Esophagus (tissue), 2 donors: Measurements from ENCODE around the gene TP53BP2. TPM values are rescaled to one million over a fixed set of nuclear protein-coding genes. Genes with fewer than 3 reads are reported as not detected.

Source experiments
- H3K27ac ChIP-seq, 2 donors: one replicate each; pipeline ENCODE4 v1.5.1; 2013; ENCODE audit warnings: low read depth in 2 of 2, mild to moderate bottlenecking in 2 of 2, inconsistent platforms in 1 of 2, low read length in 1 of 2, moderate library complexity in 1 of 2
- H3K27me3 ChIP-seq, 2 donors: one replicate each; pipeline ENCODE4 v1.6.1; 2013; ENCODE audit warnings: low read length in 2 of 2, control low read depth in 1 of 2, mild to moderate bottlenecking in 1 of 2; ENCODE audit not compliant: insufficient read depth in 2 of 2, control insufficient read depth in 1 of 2
- H3K36me3 ChIP-seq, 2 donors: one replicate each; pipeline ENCODE4 v1.6.1; 2013; ENCODE audit warnings: low read length in 1 of 2; ENCODE audit not compliant: control insufficient read depth in 2 of 2, insufficient read depth in 2 of 2
- H3K4me1 ChIP-seq, 2 donors: one replicate each; pipeline ENCODE4 v1.6.1; 2013; ENCODE audit warnings: low read length in 1 of 2; ENCODE audit not compliant: control insufficient read depth in 2 of 2, insufficient read depth in 2 of 2
- H3K4me3 ChIP-seq, 2 donors: one replicate each; pipeline ENCODE4 v1.5.1; 2013; ENCODE audit warnings: low read length in 2 of 2, mild to moderate bottlenecking in 2 of 2, low read depth in 1 of 2, moderate library complexity in 1 of 2
- H3K9me3 ChIP-seq, 2 donors: one replicate each; pipeline ENCODE4 v1.6.1; 2013; ENCODE audit warnings: mild to moderate bottlenecking in 2 of 2, low read depth in 1 of 2, low read length in 1 of 2, moderate library complexity in 1 of 2; ENCODE audit not compliant: control insufficient read depth in 2 of 2, insufficient read depth in 1 of 2
- WGBS, 2 donors: extraction: QIAGEN DNeasy Blood & Tissue Kit; methylation state at CpG; one replicate each; pipeline ENCODE4 v1.1.7; 2013; 5-methylcytosine and 5-hydroxymethylcytosine counted together
- polyA plus RNA-seq, 2 donors: library from polyadenylated mRNA; stranded (reverse); fragments of 200-250 nt; gene quantifications; one replicate each; pipeline ENCODE4 v1.2.3, GENCODE V29; 2013
- donor health status: healthy with polysubstance abuse.
- donor health status: Bipolar disorder and iron deficiency.

The TP53BP2 gene
- polyA plus RNA-seq, 2 donors, result 12.6 to 18.7 TPM

GRCh38 chr1:223732993-223733798, 112.6 kb downstream of the TP53BP2 start:
- Histone ChIP-seq H3K27ac (no peak overlapping the region), H3K4me3 (no peak overlapping the region), H3K4me1 (peaks cover 10 to 16% of the 10 kb centered on the region in 2 donors), H3K36me3 (peaks cover 1 to 25% of the 10 kb centered on the region in 2 donors), H3K9me3 (no peaks in the 10 kb centered on the region), H3K27me3 (no peaks in the 10 kb centered on the region)
- WGBS, 2 donors, result 56 to 62% methylated on average over 6 of the region's 6 CpGs

- Histone ChIP-seq H3K4me3 (no peak overlapping the region), H3K9me3 (no peaks in the 10 kb centered on the region), H3K4me1 (peaks cover 15 to 24% of the 10 kb centered on the region in 2 donors), H3K27ac (peak overlapping the region; percentile 6 to 27), H3K27me3 (no peaks in the 10 kb centered on the region), H3K36me3 (peaks cover 3 to 23% of the 10 kb centered on the region in 2 donors)
- 59 to 62% methylated on average over 13 of the region's 13 CpGs for WGBS, 2 donors
Observed at GRCh38 chr1:223731133-223731770, 114.5 kb downstream of the TP53BP2 start.

- 36 to 41% methylated on average over 4 of the region's 4 CpGs for WGBS, 2 donors
- no peaks in the 10 kb centered on the region for H3K27me3 ChIP-seq
- H3K4me1 ChIP-seq, result peaks cover 15 to 28% of the 10 kb centered on the region in 2 donors
- H3K4me3 ChIP-seq, result no peak overlapping the region
- no peaks in the 10 kb centered on the region for H3K9me3 ChIP-seq
- peaks cover 3 to 21% of the 10 kb centered on the region in 2 donors for H3K36me3 ChIP-seq
- H3K27ac ChIP-seq, result no peak overlapping the region
Observed at GRCh38 chr1:223730479-223731132, 115.1 kb downstream of the TP53BP2 start.

GRCh38 chr1:223729906-223730305, 115.8 kb downstream of the TP53BP2 start:
- peaks cover 3 to 21% of the 10 kb centered on the region in 2 donors for H3K36me3 ChIP-seq
- WGBS, 2 donors, result 78 to 80% methylated on average over 4 of the region's 4 CpGs
- no peak overlapping the region for H3K27ac ChIP-seq

More at GRCh38 chr1:223729906-223730305, 115.8 kb downstream of the TP53BP2 start:
- Histone ChIP-seq H3K4me3 (no peak overlapping the region), H3K9me3 (no peaks in the 10 kb centered on the region), H3K27me3 (no peaks in the 10 kb centered on the region), H3K4me1 (peaks cover 15 to 29% of the 10 kb centered on the region in 2 donors)

Other genes with a start within 250 kb of the TP53BP2 start
- 1 to 10 TPM in 1 of 2 donors, under 1 TPM in 1; 0.56 to 1.5 TPM for gene CAPN8, start 180.2 kb downstream of the TP53BP2 start, polyA plus RNA-seq
- gene CAPN2, start 133.4 kb downstream of the TP53BP2 start, polyA plus RNA-seq, result 100 to 1,000 TPM in 1 of 2 donors, 10 to 100 TPM in 1; 89.8 to 159 TPM